Activated naive CD4-positive, alpha-beta T cell treated with anti-CD3 and anti-CD28 coated beads, Interleukin-2, amount 50 U/mL, for 72 hours (primary cell): ENCODE data around the gene EIF2D. TPM values are rescaled to one million over a fixed set of nuclear protein-coding genes. Genes with fewer than 3 reads are reported as not detected.

Experiments
- ATAC-seq, 2 donors: fragments of 150-1000 bp; cut with Tn5 transposase; 2 replicates each; pipeline ENCODE4 v1.10.0; 2021; ENCODE audit warnings: mild to moderate bottlenecking in 2 of 2, moderate library complexity in 2 of 2
- DNase-seq, 2 donors: peaks; one replicate each; pipeline ENCODE4 v3.0.0; 2021 to 2022; ENCODE audit warnings: low spot score in 2 of 2
- H3K27ac Mint-ChIP-seq, 2 donors: one replicate each; pipeline ENCODE4 v1.8.0; 2022; ENCODE audit warnings: mild to moderate bottlenecking in 2 of 2, mixed read lengths in 2 of 2
- H3K36me3 Mint-ChIP-seq, 2 donors: one replicate each; pipeline ENCODE4 v1.8.0; 2022; ENCODE audit warnings: mixed read lengths in 2 of 2
- H3K9me3 Mint-ChIP-seq, 2 donors: one replicate each; pipeline ENCODE4 v1.8.0; 2022; ENCODE audit warnings: mixed read lengths in 2 of 2
- total RNA-seq, 2 donors: library from RNA; stranded (reverse); gene quantifications; one replicate each; pipeline ENCODE4 v1.2.3, GENCODE V29; 2022

EIF2D gene
- total RNA-seq, 2 donors from 2014 or later = 87.1 to 111 TPM

DNA sequence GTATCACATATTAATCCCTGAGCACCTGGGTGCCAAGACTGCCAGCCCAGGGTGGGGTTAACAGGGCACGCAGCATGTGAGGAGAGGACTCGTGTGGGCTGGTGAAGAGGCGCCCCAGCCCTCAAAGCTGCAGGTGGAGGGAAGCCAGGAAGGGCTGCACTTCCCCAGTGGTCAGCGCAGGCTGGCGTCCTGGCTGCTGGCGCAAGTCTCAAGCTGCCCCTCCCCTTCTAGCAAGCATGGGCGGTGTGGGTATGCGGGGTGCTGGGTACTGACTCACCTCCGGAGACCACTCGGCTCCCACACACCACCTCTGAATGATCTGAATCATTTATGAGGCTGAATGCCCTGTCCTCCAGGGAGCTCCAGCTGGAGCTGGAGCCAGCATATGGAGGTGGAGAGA is 44.0 kb downstream of the EIF2D start:
- H3K9me3 Mint-ChIP-seq = no peaks in the 10 kb centered on the region
- ATAC-seq (peak; percentile 50 to 56), DNase-seq (peak in 1 of 2 donors; percentile 66)
- H3K27ac Mint-ChIP-seq = peak overlapping the region; percentile 92 to 97
- H3K36me3 Mint-ChIP-seq = peaks cover 70 to 92% of the 10 kb centered on the region in 2 donors

DNA sequence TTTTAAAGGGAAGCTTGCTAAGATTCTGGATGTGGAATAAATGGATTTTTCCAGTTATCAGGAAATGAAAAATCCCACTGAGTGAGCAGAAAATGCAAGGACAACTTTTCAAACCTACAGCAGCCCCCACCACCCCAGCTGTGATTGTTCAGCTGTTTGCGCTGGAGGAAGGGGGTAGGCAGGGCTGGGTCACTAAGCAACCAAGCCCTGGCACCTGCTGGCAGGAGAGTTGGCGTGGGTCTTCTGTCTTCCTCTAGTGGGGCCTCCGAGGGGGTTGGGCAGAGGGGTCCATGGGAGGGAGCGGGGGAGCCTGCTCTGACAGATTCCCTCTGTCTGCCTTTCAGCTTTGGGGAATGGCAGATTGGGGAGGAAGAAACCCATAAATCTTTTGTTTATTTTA is 45.3 kb downstream of the EIF2D start:
- Mint-ChIP-seq H3K27ac (peak overlapping the region; percentile 92 to 97), H3K36me3 (peaks cover 70 to 92% of the 10 kb centered on the region in 2 donors), H3K9me3 (no peaks in the 10 kb centered on the region)
- ATAC-seq (no peak), DNase-seq (no peak)

DNA sequence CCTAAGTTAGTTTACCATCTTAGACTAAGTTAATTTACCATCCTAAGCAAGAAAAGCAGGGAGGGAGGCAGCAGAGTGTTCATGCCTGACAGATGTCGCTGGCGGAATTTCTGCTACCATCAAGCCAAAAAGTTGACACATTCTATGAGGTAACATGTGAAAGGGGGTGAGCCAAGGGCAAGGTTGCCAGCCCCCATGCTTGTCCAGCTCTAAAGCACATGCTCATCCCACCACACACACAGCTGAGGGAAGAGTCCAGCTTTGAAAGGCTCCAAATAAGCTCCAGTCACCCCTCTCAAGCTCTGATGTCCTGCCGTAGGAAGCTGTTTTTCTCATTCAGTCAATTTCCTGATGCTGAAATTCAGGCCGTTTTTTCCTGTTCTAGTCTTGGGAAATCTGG is 46.3 kb downstream of the EIF2D start:
- peaks cover 69 to 92% of the 10 kb centered on the region in 2 donors for H3K36me3 Mint-ChIP-seq
- H3K27ac Mint-ChIP-seq = peak overlapping the region; percentile 92 to 97
- DNase-seq (no peak), ATAC-seq (no peak)
- H3K9me3 Mint-ChIP-seq = no peaks in the 10 kb centered on the region

DNA sequence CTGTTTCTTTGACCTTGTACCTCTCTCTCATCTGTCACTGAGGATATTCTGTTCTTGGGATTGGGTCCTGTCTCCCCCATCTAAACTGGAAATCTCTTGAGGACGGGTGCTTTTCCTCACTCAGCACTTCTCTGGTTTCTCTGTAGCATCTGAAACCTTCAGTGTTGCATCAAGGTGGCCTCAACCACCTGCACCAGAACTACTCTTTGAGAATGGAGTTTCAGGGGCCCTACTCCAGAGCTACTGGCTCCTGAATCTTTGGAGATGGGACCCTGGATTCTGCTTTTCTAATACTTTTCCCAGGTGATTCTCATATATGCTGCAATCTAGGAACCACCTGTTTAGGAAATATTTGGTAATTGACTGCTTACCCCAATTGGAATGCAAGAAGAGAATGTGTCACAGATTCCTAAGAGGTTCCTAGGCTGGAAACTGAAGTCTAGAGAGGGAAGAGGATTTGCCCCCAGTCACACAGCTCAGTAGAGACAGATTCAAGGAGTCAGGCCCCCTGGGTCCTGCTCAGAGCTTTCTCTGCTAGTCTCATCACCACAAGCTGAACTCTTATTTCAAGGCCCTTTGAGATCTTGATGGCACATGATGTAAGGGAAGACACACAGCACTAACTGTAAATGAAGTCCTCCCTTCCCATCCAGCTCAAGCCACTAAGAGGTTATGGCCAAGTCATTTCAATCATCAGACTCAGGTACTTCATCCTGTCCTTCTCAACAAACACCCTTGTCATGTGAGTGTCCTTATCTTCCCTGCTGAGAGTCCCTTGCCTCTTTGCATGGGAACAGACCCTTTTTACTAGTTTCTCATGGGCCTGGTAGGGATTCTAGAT is 48.7 kb downstream of the EIF2D start:
- ATAC-seq (peak; percentile 27), DNase-seq (no peak)
- Mint-ChIP-seq H3K27ac (peak overlapping the region; percentile 92 to 97), H3K36me3 (peaks cover 93 to 100% of the 10 kb centered on the region in 2 donors), H3K9me3 (no peaks in the 10 kb centered on the region)

DNA sequence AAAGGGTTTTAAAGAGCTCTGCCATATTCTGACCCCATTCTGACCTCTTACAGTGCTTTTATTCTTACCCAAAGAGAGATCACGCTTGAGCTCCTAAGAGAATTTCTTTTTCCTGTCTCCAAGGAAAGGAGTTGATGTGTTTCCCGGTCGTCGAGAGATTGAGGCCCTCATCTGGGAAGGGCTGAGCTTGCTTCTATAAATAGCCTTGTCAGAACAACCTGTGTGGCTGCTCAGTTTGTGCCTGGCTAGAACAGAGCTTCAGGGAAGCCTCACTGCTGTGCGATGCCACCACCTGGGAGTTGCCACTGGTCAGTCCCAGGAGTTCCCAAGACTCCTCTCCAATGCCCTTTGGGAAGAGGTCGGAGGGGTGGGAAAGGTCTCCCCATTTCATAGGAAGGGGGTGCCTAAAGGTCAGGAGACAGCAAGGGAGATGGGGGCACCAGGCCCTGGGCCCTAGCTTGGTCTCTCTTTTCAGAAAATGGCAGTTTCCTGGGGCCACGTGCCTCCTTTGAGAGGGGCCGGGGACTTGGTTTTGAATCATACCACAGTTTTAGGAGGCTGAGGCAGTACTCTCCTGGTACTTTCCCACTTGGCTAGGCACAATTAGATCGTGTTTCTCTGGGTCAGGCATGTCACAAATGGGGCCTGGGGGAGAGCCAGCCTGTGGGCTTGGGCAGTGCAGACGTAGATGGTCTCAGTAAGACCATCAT is 52.1 kb downstream of the EIF2D start:
- DNase-seq = peak in 1 of 2 donors; percentile 72
- peaks cover 73 to 80% of the 10 kb centered on the region in 2 donors for H3K36me3 Mint-ChIP-seq

DNA sequence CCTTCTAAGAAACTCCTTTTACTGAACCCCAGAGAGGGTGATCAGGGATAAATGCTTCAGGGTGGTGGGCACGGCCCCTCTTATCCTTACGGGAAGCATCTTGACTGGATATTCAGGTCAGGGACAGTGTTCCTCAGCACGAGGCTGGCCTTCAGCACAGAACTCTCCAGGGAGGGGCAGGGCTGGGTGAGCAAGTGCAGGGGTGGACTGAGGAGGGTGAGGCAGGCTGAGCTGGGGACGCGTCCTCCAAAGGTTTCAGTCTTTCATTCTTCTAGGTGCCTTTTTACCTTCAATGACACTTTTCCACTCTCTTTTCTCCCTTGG is 52.6 kb downstream of the EIF2D start:
- H3K9me3 Mint-ChIP-seq = no peaks in the 10 kb centered on the region
- no peak for ATAC-seq

More for the DNA sequence above, 52.1 kb downstream of the EIF2D start:
- no peaks in the 10 kb centered on the region for H3K9me3 Mint-ChIP-seq
- peak in 1 of 2 donors; percentile 25 for ATAC-seq
- peak overlapping the region; percentile 97 for H3K27ac Mint-ChIP-seq

DNA sequence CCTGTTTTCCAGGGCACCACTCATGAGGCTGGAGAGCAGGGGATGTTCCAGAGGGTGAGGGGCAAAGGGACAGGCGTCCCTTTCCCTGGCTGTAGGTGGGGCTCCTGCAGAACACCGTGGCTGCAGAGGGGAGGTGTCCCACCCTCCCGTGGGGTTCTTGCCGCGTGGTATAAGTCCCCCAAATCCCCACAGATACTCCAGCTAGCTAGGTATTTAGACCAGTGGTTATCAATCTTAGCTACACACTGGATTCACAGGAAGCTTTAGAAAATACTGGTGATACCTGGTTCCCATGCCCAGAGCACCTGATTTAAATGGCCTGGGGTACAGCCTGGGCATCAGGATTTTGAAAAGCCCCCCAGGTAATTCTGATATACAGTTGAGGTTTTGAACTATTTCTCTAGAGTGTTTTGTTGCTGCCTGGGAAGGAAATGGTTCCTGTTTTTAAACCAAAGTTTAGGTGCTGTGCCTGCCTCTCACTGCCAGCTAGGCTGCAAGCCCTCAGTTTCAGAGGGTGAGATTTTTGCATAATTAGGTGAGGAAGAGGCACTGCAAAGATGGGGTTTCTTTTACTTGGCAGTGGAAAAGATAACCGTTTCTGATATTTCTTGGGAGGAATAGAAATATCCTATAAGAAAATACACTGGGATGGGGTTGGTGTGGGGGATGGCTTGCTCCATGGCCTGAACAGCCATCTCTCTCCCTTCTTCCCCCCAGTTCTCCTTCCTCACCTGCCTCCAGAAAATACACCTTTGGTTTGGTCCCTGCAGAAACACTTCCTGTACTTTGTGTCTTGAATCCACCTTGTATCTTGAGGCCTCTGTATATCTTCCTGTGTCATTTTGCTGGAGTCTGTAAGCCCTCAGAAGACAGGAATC is 53.2 kb downstream of the EIF2D start:
- Mint-ChIP-seq H3K9me3 (no peaks in the 10 kb centered on the region), H3K27ac (peak overlapping the region; percentile 97), H3K36me3 (peaks cover 62 to 69% of the 10 kb centered on the region in 2 donors)
- ATAC-seq (no peak), DNase-seq (no peak)

More for the DNA sequence above, 52.6 kb downstream of the EIF2D start:
- DNase-seq = no peak
- H3K36me3 Mint-ChIP-seq = peaks cover 68 to 75% of the 10 kb centered on the region in 2 donors
- peak overlapping the region; percentile 97 for H3K27ac Mint-ChIP-seq

DNA sequence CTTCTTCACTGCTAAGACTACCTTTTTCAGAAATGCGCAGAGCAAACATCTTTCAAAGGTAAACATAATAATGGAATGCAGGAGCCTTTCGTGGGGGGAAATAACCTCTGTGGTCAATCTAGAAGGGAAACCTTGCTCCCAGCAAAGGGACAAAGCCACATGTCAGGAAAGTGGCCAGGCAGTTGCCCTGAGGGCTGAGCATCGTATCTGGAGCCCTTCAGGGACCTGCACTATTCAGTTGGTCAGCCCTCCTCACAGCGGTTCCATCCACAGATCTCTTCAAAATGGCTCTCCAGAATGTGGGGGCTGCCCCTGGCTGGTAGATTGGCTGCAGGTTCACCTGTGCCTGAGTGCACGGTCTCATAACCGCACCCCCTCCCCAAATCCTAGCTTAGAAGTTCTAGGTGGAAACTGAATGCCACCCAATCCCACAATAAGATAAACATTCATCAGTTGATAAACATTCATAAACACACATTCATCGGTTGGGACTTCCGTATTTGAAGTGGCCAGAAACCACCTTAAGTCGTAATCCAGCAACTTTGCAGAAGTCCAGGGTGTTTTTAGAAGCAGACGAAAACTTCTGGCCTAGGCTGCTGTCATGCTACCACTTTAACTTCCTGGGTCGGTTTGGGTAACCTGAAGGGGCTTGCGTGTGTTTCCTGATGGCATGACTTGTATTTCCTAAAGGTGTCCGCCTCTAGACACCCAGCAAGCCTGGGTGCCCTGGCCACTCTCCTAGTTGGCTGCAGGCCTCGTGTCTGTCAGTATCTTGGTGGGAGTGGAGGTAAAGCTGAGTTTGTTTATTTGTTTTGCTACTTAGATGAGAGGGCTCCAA is 54.4 kb downstream of the EIF2D start:
- DNase-seq = peak in 1 of 2 donors; percentile 67
- peaks cover 50 to 64% of the 10 kb centered on the region in 2 donors for H3K36me3 Mint-ChIP-seq
- H3K9me3 Mint-ChIP-seq = peaks cover 0 to 5% of the 10 kb centered on the region in 2 donors

DNA sequence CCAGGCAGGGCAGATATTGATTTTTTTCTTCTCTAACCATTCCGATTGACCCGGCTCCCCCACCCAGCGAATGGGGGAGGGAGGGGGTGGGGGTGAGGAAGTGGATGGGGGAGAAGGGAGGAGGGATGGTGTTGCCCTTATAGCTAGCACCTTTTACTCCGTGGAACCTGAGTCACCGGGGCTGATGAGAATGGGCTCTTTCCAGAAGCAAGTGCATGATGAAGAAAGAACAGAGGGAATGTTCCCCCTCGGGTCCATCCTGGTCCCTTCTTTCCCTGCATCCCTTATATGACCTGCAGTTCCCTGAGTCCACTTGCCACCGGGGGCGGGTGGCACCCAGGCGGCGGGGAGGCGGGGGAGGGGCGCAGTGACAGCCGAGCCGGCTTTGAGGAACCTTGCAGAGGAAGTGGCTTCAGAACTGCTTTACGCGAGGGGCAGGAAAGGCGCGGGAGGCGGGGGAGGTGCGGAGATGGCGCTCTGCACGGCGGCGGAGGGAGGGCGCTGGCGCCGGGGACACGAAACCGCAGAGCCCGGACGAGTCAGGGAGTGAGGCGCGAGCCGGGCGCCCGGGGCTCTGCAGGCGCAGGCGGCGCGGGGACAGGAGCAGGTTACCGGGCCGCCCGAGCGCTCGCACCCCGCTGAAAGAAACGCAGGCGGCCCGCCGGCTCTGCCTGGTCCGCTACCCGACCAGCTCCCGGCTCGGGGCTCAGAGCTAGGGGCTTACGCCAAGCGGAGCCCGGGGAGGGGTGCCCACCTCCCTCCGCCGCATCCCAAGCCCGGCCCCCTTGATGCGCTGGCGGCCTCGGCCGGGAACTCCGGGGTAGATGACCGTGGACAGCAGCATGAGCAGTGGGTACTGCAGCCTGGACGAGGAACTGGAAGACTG is 55.3 kb downstream of the EIF2D start:
- Mint-ChIP-seq H3K36me3 (peaks cover 46 to 60% of the 10 kb centered on the region in 2 donors), H3K9me3 (peaks cover 0 to 5% of the 10 kb centered on the region in 2 donors), H3K27ac (peak overlapping the region; percentile 97)
- peak; percentile 81 to 90 for DNase-seq
- ATAC-seq = peak; percentile 45 to 56

More for the DNA sequence above, 54.4 kb downstream of the EIF2D start:
- peak overlapping the region; percentile 97 for H3K27ac Mint-ChIP-seq
- ATAC-seq = peak in 1 of 2 donors; percentile 6

DNA sequence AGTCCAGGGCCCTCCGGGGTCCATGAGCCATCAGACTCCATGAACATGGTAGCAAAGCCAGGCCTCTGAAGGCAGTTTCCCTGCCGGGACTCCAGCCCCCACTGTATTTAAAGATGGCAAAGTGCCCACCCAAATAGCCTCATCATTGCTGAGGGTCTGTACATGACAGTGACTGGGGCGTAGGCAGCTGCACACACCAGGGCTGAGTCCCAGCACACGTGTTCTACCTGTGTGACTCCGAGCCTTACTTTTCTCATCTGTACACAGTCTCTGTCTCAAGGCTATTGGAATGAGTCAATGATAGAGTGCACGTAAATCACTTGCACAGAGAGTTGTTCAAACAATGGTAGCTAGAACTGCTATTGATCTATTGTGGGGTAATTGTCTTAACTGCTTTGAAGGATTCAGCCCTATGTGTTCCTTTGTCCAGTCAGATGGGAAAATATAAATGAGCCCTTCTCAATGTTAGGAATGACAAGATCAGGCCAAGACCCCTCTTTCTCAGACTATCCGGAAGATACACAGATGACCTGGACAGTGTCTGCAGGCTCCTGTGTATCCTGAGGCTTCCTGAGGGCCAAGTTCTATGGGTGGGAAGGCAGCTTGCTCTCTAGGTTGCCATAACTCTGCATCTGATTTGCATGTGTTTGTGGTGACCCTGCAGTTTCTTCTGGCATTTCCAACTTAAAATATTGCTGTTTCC is 56.1 kb downstream of the EIF2D start:
- DNase-seq = peak in 1 of 2 donors; percentile 55
- peak; percentile 66 to 81 for ATAC-seq
- Mint-ChIP-seq H3K27ac (peak overlapping the region; percentile 97), H3K9me3 (peaks cover 0 to 5% of the 10 kb centered on the region in 2 donors), H3K36me3 (peaks cover 42 to 53% of the 10 kb centered on the region in 2 donors)

DNA sequence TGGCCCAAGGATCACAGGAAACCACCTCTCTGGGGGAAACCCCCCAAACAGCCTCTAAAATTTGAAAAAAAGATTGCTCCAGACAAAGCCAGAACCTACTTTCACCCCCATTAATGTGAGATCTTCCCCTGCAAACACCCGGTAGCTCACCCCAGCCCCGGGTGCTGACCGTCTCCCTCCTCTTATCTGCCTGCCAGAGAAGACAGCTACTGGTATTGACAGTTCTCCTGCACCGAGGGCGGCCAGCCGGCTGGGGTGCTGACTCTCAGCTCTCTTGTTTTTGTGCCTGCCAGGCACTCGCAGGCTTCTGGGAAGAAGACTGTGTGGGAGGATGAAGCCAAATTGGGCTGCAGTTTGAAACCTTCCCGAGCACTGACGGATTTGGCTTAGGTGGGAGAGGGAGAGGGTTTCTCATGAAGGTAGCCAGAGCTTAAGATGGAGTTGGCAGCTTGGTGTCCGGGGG is 56.8 kb downstream of the EIF2D start:
- H3K9me3 Mint-ChIP-seq = peaks cover 0 to 5% of the 10 kb centered on the region in 2 donors
- peak overlapping the region; percentile 97 for H3K27ac Mint-ChIP-seq
- ATAC-seq = peak; percentile 2 to 9
- peak; percentile 56 to 76 for DNase-seq
- H3K36me3 Mint-ChIP-seq = peaks cover 36 to 47% of the 10 kb centered on the region in 2 donors

DNA sequence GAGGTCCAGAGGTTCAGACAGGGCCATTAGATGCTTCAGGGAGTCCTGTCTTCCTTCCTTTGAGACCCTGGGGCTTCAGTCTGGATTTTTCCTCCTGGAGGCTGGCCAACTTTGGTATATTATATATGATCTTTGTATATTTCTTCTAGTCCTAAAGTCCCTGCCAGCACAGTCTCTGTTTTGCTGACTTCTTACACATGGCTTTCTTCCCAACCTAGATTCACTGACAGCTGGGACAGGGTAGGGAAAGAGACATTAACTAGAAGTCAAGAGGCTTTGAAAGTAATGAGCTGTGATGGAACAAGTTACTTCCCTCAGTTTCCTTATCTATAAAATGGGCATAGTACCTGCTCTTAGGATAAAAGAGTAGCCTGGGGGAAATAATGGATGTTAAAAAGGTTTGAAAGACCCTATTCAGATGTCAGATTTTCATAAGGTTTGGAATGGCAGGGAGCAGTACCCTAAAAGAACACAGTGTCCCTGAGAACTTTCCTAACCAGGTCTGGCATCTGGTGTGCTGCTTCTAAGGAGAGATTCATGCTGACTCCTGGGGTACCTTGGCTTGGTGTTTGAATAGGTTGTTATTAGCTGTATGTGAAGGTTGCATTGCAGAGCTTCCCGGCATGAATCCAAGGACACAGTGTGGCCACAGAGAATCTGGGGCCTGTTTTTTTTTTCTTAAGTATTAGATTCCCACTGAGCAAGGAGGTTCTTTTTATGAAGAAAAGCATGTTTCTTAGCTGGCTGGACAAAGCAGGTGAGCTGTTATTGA is 57.4 kb downstream of the EIF2D start:
- DNase-seq (no peak), ATAC-seq (no peak)
- Mint-ChIP-seq H3K27ac (peak overlapping the region; percentile 97), H3K9me3 (peaks cover 0 to 5% of the 10 kb centered on the region in 2 donors), H3K36me3 (peaks cover 29 to 40% of the 10 kb centered on the region in 2 donors)

DNA sequence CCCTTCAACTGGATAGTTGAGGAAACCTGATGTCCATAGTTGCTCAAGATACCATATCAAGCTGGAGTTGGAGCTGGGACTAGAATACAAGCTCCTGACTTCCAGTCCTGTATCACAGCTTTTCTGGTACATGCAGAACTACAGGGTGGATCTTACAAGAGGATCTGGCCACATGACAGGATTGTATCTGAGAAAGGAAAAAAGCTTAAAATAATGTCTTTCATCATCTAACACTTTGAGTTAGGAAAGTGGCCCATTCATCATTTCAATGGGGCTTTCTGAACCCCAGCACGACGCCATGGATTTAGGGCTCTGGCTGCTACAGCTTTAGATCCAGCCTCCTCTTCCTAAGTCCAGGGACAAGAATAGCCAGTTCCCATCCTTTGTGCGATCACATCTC is 58.1 kb downstream of the EIF2D start:
- DNase-seq (no peak), ATAC-seq (no peak)
- H3K27ac Mint-ChIP-seq = no peak overlapping the region
- peaks cover 23 to 34% of the 10 kb centered on the region in 2 donors for H3K36me3 Mint-ChIP-seq
- H3K9me3 Mint-ChIP-seq = peaks cover 0 to 5% of the 10 kb centered on the region in 2 donors

DNA sequence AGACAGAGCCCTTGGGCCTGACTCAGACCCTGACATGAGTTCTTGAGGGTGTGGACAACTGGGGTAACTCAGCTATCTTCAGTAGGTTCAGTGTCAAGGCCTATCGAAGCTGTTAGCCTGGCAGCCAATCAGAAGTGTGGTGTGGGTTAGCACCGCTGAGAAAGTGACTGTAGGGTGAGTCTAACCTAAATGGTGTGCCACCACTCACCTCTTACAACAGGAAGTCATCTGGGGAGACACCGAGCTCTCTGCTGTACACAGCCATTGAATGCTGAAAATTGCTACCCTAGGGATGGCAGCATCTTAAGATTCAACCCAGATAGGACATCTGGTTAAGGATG is 60.3 kb downstream of the EIF2D start:
- peak; percentile 66 to 88 for DNase-seq
- peak overlapping the region; percentile 91 to 94 for H3K27ac Mint-ChIP-seq
- ATAC-seq = peak; percentile 77 to 87
- H3K9me3 Mint-ChIP-seq = peaks cover 0 to 5% of the 10 kb centered on the region in 2 donors
- H3K36me3 Mint-ChIP-seq = peaks cover 6 to 13% of the 10 kb centered on the region in 2 donors
